Measurements from ENCODE around the gene RABGAP1L. TPM values are rescaled to one million over a fixed set of nuclear protein-coding genes. Genes with fewer than 3 reads are reported as not detected.
"Not testable (repeated sequence)": the region's sequence is repeated elsewhere in the genome, so short reads cannot be mapped to it uniquely, and the experiment has no call there.

RABGAP1L gene
- 18.4 and 20.2 TPM in 2 replicates for total RNA-seq (2014; rRNA removed; shearing (Covaris generic))

GRCh38 chr1:174159252-174160108 is at the start of gene RABGAP1L:
Gene RABGAP1L, plus strand, starts transcription at chr1:174159520.
- peak; percentile 94 for DNase-seq (ENCODE audit: low spot score)

DNA sequence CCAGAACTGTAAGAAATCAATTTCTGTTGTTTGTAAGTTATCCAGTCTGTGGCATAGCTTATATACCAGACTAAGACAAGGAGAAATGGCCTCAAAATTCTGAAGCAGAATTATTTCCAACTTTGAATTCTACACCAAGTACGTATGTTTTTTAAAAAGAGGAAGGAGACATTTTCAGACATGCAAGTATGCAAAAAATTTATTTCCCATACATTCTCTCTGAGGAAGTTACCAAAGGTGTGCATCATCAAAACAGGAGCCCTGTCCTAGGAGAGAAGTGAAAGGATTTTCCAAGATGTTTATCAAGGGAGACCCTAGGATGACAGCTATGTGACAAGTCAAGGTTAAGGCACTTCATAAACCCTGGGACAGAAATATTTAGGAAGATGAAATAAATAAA is 49.3 kb upstream of the RABGAP1L start:
- no peak for DNase-seq (ENCODE audit: low spot score)

GRCh38 chr1:174112489-174113162 is 46.7 kb upstream of the RABGAP1L start:
- DNase-seq (ENCODE audit: low spot score), result no peak

- DNase-seq (ENCODE audit: low spot score), result no peak
These were observed 45.2 kb upstream of the RABGAP1L start for GRCh38 chr1:174114106-174114505.

DNA sequence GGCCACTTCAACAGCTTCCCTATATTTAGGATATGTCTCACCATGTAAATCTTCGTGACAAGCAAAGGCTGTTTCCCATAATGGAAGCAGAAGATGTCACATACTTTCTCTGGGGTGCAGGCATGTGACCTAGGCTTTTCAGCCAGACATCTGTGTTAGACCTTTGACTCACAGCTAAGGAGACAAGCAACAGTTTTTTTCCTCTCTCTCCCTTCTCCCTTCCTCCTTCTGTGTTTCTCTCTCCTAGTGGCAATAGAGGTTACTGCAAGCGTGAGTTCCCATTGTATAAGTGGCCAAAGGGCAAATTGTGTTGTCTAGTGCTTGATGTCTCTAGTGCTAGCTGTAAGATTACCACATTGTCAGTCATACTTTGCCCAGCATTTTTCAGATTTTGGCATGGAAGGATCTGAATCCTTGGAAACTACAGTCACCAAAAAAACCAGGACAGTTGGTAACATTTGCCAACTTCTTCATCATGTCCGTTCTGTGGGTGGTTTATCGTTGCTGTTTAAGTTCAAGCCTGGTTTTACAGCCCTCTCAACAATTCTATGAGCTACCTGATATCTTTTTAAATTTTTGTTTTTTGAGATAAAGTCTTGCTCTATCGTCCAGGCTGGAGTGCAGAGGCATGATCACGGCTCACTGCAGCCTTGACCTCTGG is 44.4 kb upstream of the RABGAP1L start:
- peak; percentile 81 for DNase-seq (ENCODE audit: low spot score)

- no peak for DNase-seq (ENCODE audit: low spot score)
These were observed 43.3 kb upstream of the RABGAP1L start for GRCh38 chr1:174116042-174116441.

DNA sequence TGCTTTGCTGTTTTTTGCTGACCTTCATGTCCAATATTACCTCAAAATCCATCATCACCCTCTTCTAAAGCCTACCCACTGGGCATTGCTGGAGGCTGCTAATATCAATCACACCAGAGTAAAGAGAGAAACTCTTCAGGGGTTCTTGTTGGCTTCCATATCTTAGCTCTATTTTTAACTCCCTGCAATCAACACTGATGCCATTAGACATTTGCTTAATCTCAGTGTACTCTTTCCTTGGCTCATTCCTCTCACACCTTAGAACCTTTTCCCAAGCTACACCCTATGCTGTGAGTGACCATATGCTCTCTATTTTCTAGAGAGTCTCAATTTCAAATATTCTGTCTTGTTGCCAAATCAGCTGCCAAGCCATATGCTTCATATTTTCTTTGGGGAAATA is 40.6 kb upstream of the RABGAP1L start:
- DNase-seq (ENCODE audit: low spot score), result no peak

- DNase-seq (ENCODE audit: low spot score), result not testable (repeated sequence)
These were observed 37.0 kb upstream of the RABGAP1L start for GRCh38 chr1:174122318-174122717.

- DNase-seq (ENCODE audit: low spot score), result no peak
These were observed 35.5 kb upstream of the RABGAP1L start for GRCh38 chr1:174123843-174124242.

DNA sequence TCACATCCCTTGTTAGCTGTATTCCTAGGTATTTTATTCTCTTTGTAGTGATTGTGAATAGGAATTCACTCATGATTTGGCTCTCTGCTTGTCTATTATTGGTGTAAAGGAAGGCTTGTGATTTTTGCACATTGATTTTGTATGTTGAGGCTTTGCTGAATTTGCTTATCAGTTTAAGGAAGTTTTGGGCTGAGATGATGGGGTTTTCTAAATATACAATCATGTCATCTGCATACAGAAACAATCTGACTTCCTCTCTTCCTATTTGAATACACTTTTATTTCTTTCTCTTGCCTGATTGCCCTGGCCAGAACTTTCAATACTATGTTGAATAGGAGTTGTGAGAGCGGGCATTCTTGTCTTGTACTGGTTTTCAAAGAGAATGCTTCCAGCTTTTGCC is 32.1 kb upstream of the RABGAP1L start:
- not testable (repeated sequence) for DNase-seq (ENCODE audit: low spot score)

DNA sequence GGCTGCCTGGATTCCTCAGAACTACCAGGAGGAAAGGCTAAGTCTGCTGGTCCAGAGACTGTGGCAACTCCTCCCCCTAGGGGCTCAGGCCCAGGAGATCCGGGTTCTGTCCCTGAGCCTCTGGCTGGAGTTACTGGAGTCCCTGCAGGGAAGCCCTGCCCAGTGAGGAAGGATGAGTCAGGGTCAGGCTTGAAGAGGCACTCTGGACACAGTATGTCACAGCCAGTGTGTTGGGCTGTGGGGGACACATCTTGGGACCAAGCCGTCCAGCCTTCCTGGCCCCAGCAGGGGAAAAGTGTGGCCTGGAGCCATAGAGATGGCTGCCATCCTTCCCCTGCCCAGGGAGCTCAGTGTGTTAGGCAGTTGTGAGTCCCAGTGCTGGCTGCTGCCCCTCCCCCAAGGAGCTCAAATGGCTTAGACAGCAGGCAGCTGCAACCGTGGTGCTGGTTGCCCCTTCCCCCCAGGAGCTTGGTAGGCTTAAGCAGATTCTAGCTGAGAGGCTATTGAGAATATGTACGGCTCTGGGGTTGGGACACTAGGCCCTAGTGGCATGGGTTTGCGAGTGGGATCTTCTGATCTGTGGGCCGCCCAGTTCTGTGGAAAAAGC is 28.2 kb upstream of the RABGAP1L start:
- DNase-seq (ENCODE audit: low spot score), result no peak

GRCh38 chr1:174134003-174134659 is 25.2 kb upstream of the RABGAP1L start:
- no peak for DNase-seq (ENCODE audit: low spot score)

DNA sequence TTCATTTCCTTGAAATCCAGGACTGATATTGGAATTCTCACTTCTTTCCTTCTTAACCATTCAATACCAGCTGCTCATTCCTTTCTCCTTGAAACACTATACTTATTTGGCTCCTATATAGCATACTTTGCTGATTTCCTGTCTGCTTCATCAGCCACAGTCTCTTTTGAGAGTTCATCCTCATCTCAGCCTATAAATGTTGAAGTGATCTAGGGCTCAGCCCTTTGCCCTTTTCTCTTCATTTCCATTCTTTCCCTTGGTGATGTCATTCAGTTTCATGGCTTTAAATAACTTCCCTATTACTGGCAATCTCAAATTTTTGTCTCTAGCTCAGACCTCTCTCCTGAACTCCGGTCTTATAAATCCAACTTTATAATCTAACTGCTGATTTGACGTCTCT is 24.1 kb upstream of the RABGAP1L start:
- DNase-seq (ENCODE audit: low spot score), result no peak

DNA sequence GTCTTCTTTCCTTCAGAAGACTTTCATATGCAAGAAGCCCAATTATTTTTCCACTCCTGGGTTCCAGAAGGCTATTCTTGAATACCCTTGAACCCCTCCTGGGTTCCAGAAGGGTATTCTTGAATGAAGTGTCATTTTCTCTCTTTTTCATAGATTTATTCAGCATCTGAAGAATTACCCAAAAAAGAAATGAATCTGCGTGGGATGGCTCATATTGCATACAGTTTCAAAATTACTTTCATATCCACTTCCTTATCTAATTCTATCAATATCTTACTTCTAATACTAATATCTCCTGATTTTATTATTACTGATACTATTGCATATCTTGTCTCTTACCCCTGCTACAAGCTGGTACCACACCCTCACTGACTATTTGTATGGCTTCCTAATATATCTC is 22.6 kb upstream of the RABGAP1L start:
- DNase-seq (ENCODE audit: low spot score), result no peak

- DNase-seq (ENCODE audit: low spot score), result no peak
These were observed 16.5 kb upstream of the RABGAP1L start for GRCh38 chr1:174142836-174143235.

DNA sequence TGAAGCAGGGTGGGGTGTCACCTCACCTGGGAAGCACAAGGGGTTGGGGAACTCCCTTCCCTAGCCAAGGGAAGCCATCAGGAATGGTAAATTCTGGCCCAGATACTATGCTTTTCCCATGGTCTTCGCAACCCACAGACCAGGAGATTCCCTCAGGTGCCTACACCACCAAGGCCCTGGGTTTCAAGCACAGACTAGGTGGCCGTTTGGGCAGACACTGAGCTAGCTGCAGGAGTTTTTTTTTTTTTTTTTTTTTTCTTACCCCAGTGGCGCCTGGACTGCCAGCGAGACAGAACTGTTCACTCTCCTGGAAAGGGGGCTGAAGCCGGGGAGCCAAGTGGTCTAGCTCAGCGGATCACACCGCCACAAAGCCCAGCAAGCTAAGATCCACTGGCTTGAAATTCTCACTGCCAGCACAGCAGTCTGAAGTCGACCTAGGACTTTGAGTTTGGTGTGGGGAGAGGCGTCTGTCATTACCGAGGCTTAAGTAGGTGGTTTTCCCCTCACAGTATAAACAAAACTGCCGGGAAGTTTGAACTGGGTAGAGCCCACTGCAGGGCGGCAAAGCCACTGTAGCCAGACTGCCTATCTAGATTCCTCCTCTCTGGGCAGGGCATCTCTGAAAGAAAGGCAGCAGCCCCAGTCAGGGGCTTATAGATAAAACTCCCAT is 15.5 kb upstream of the RABGAP1L start:
- peak; percentile 39 for DNase-seq (ENCODE audit: low spot score)

- DNase-seq (ENCODE audit: low spot score), result peak; percentile 19
These were observed 14.9 kb upstream of the RABGAP1L start for GRCh38 chr1:174144397-174144783.

DNA sequence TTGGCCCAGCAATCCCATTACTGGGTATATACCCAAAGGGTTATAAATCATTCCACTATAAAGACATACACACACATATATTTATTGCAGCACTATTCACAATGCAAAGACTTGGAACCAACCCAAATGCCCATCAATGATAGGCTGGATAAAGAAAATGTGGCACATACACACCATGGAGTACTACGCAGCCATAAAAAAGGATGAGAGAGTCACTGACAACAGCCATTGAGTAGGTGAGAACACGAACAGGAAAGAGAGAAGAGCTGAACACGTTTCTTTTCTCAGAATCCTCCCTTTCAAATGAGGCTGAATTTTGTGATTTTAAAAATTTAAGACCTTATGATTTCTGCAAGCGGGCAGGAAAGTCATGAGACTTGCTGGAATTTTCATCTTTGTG is 10.1 kb upstream of the RABGAP1L start:
- no peak for DNase-seq (ENCODE audit: low spot score)

- DNase-seq (ENCODE audit: low spot score), result no peak
These were observed 8.8 kb upstream of the RABGAP1L start for GRCh38 chr1:174150499-174150898.

GRCh38 chr1:174152427-174152826 is 6.9 kb upstream of the RABGAP1L start:
- no peak for DNase-seq (ENCODE audit: low spot score)
